HL-60 (cell line): ENCODE data around the gene ASCC3.

Experiments
- DNase-seq, 2 experiments: peaks; one replicate each; pipeline ENCODE4 v3.0.0-alpha.2; 2010 to 2020; ENCODE audit warnings: low read depth in 1 of 2, low spot score in 1 of 2
- H3K27ac ChIP-seq: fragments of 250-450 bp; sonication (Bioruptor Pico); replicated peaks from 2 replicates; pipeline ENCODE4 v1.5.1; 2020; ENCODE audit warnings: mild to moderate bottlenecking, moderate library complexity
- H3K27me3 ChIP-seq: fragments of 250-450 bp; sonication (Bioruptor Pico); 2 replicates; pipeline ENCODE4 v1.5.1; 2021; ENCODE audit warnings: mild to moderate bottlenecking, moderate library complexity; ENCODE audit not compliant: insufficient read depth, poor library complexity, severe bottlenecking
- H3K4me3 ChIP-seq: replicated peaks from 2 replicates; pipeline ENCODE4 v1.5.1; 2011; ENCODE audit warnings: mild to moderate bottlenecking, control low read depth, low read length; ENCODE audit not compliant: insufficient read depth
- CTCF ChIP-seq: IDR thresholded peaks from one replicate; pipeline ENCODE4 v1.5.1; 2011; ENCODE audit warnings: low read length, control low read depth, inconsistent platforms; ENCODE audit not compliant: insufficient read depth
- GABPA ChIP-seq: IDR thresholded peaks from 2 replicates; pipeline ENCODE4 v1.6.1; 2012; ENCODE audit warnings: low read depth
- POLR2AphosphoS5 ChIP-seq: IDR thresholded peaks from 2 replicates; pipeline ENCODE4 v1.6.1; 2012; ENCODE audit warnings: low read depth
- REST ChIP-seq: IDR thresholded peaks from 2 replicates; pipeline ENCODE4 v1.6.1; 2012; ENCODE audit warnings: low read depth; ENCODE audit not compliant: insufficient replicate concordance
- SPI1 ChIP-seq: IDR thresholded peaks from 2 replicates; pipeline ENCODE4 v1.6.1; 2012; ENCODE audit warnings: low read depth, mild to moderate bottlenecking, borderline replicate concordance

The ASCC3 gene

DNA sequence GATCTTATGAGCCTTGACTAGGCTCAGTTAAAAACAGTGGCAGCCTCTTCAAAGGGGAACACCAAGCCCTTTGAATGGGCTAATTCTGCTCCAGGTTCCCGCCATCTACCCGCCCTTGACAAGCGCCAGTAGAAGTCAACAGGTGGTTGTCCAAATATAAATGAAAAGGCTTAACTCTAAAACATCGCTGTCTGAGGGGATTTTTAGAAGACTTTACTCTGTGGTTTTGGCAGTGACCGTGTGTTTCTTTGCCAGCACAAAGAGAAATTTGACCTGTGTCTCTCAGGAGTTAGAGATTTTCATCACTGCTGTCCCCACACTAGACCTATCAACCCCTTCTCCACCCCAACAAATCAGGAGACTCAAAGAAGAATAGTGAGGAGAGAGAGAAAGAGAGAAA is 396.7 kb downstream of the ASCC3 start:
- no peak overlapping the region for H3K27ac ChIP-seq
- H3K4me3 ChIP-seq: no peak overlapping the region
- DNase-seq: no peak
- H3K27me3 ChIP-seq: no peaks in the 10 kb centered on the region
- TF ChIP-seq CTCF (no peak), GABPA (no peak), POLR2AphosphoS5 (no peak), REST (no peak), SPI1 (no peak)

DNA sequence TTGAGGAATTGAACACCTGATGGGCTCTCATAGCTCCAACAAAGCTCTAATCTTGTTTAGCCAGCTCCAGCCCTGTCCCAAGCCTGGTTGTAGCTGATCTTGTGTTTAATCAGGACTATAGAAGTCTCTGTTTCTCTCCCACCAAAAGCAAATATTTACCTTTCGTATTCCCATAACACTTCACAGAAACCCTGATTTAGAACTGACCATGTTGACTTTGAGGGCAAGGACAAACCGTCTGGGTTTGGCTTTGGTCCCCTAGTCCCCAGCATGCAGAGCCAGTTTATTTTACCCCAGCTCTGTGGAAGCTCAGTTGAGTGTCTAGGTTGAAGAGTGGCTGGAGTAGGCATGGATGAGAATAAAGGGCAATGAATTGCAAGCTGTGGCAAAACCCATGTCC is 398.4 kb downstream of the ASCC3 start:
- DNase-seq: no peak
- Histone ChIP-seq H3K4me3 (no peak overlapping the region), H3K27ac (no peak overlapping the region), H3K27me3 (no peaks in the 10 kb centered on the region)
- TF ChIP-seq GABPA (no peak), POLR2AphosphoS5 (no peak), REST (no peak), SPI1 (no peak), CTCF (no peak)

- TF ChIP-seq POLR2AphosphoS5 (no peak), CTCF (peak; percentile 28)
- H3K27ac ChIP-seq: no peak overlapping the region
- DNase-seq: peak; percentile 7 to 12
- no peaks in the 10 kb centered on the region for H3K27me3 ChIP-seq
- no peak overlapping the region for H3K4me3 ChIP-seq
Measured at GRCh38 chr6:100479179-100480035, 401.7 kb downstream of the ASCC3 start.
